ENCODE data around the gene PLAAT2. TPM values are rescaled to one million over a fixed set of nuclear protein-coding genes. Genes with fewer than 3 reads are reported as not detected.

Gene PLAAT2
- total and polyA plus RNA-seq, 2 of the 13 experiments (the other 11 are each of a cell fraction or from before 2014, with no cell fraction given) = 0.22 TPM; not detected in 1

GRCh38 chr11:63534076-63534475 lies 29.1 kb downstream of the PLAAT2 start:
- Histone ChIP-seq H3K4me2 (ENCODE audit: low read depth, low read length) (no peak overlapping the region), H4K20me1 (ENCODE audit: insufficient read depth, low read length) (no peaks in the 10 kb centered on the region), H3K27me3 (ENCODE audit: control insufficient read depth in 1 of 2, insufficient read depth in 2 of 2, low read length in 2 of 2) (0 out of 5 replicates have a peak, but pooled peaks cover 0 to 17% of the 10 kb centered on the region in 2 experiments), H2AFZ (ENCODE audit: low read length) (no peak overlapping the region), H3K4me1 (ENCODE audit: insufficient read depth, low read length) (peaks cover 30% of the 10 kb centered on the region), H3K27ac (ENCODE audit: extremely low read length, insufficient read depth, low read length) (no peak overlapping the region), H3K4me3 (replicated peaks in 1 of 3; ENCODE audit: insufficient read depth in 1 of 3, low read depth in 2 of 3, low read length in 3 of 3) (no peak overlapping the region), H3K9me3 (ENCODE audit: low read length) (no peaks in the 10 kb centered on the region), H3K9ac (ENCODE audit: insufficient read depth, low read depth, low read length) (no peak overlapping the region), H3K79me2 (ENCODE audit: insufficient read depth, low read length) (no peaks in the 10 kb centered on the region), H3K36me3 (replicated peaks in 1 of 2; ENCODE audit: control insufficient read depth in 1 of 2, insufficient read depth in 2 of 2, low read length in 2 of 2) (no peaks in the 10 kb centered on the region)
- ChIA-PET POLR2A (no interaction called here), CTCF (ENCODE audit: low intra/inter-chr PET ratio, low total read pairs) (no interaction called here)
- in situ Hi-C loops (cut with HindIII; ENCODE audit: extremely low pct_ligation_motif_present, low pct_unique_long_range_greater_than_20kb) (no loop called here), intact Hi-C loops (cut with micrococcal nuclease; ENCODE audit: unreplicated experiment) (no loop called here)
- ATAC-seq = no peak
- no TSS peak for BruUV-seq (replicated peaks)
- 37% methylated on average over 3 of the region's 3 CpGs for WGBS (ENCODE audit: low lambda C conversion rate)
- DNase-seq (ENCODE audit: low spot score) = no peak
- no peak for FAIRE-seq
- no peak for TF ChIP-seq ZNF775 (CRISPR knock-in tag; IDR thresholded peaks at IDR 0.05; ENCODE audit: borderline replicate concordance)
- no peak for TF ChIP-seq HMGA1 (CRISPR knock-in tag; conservative IDR thresholded peaks at IDR 0.05)
- no peak for TF ChIP-seq ZBTB20 (CRISPR knock-in tag; IDR thresholded peaks at IDR 0.05; ENCODE audit: borderline replicate concordance, low read depth)
- no peak for TF ChIP-seq ZNF773 (CRISPR knock-in tag; IDR thresholded peaks at IDR 0.05; ENCODE audit: borderline replicate concordance)
- TF ChIP-seq ZNF691 (CRISPR knock-in tag; IDR thresholded peaks at IDR 0.05; ENCODE audit: borderline replicate concordance, low read depth) = no peak
- no peak for TF ChIP-seq ZSCAN20 (CRISPR knock-in tag; IDR thresholded peaks at IDR 0.05; ENCODE audit: borderline replicate concordance)
- TF ChIP-seq RARG (CRISPR knock-in tag; IDR thresholded peaks at IDR 0.05; ENCODE audit: low read depth) = no peak
- TF ChIP-seq KLF6 (CRISPR knock-in tag; IDR thresholded peaks at IDR 0.05) = no peak
- no peak for TF ChIP-seq HNF1A (IDR thresholded peaks at IDR 0.05; ENCODE audit: low read depth)
- no peak for TF ChIP-seq HNF1A (CRISPR knock-in tag; IDR thresholded peaks at IDR 0.05; ENCODE audit: borderline replicate concordance)
- TF ChIP-seq SNAPC2 (CRISPR knock-in tag; IDR thresholded peaks at IDR 0.05) = no peak
- no peak for TF ChIP-seq SALL1 (CRISPR knock-in tag; IDR thresholded peaks at IDR 0.05)
- no peak for TF ChIP-seq ZBTB4 (CRISPR knock-in tag; IDR thresholded peaks at IDR 0.05; ENCODE audit: borderline replicate concordance)
- no peak for TF ChIP-seq DZIP1 (CRISPR knock-in tag; IDR thresholded peaks at IDR 0.05)
